K562 (cell line): Measurements from ENCODE around the gene ENDOV. TPM values are rescaled to one million over a fixed set of nuclear protein-coding genes. Genes with fewer than 3 reads are reported as not detected.

Experiments
- ATAC-seq: fragments of 200-7000 bp; cut with Tn5 transposase; 3 replicates; pipeline ENCODE4 v1.9.1; 2020; ENCODE audit warnings: moderate library complexity
- BruUV-seq: library from RNA; stranded (reverse); fragments of 400-500 nt; replicated peaks from 2 replicates; lab custom pipeline; 2021; lab: Mats Ljungman, UMichigan
- CTCF ChIA-PET: fragments of 300-600 bp; formaldehyde crosslinking; extraction: SDS; loops from one replicate; lab custom pipeline; 2021; ENCODE audit warnings: low intra/inter-chr PET ratio; lab: Yijun Ruan, JAX
- POLR2A ChIA-PET: fragments of 300-600, 350-650 bp; sonication (Branson Sonifier 250); formaldehyde crosslinking; extraction: SDS; loops from one replicate; lab custom pipeline; 2021; ENCODE audit warnings: antibody characterized with exemption, inconsistent platforms; lab: Yijun Ruan, JAX
- DNase-seq, 4 experiments: peaks; one replicate each; pipeline versions ENCODE4 v3.0.0 to v3.0.0-alpha.2; 2011 to 2018; ENCODE audit warnings: low spot score in 3 of 4, mixed read lengths in 3 of 4; ENCODE audit errors: extremely low read depth in 1 of 4
- FAIRE-seq: peaks from 2 replicates; lab custom pipeline; 2011; peaks lifted over from hg19 to GRCh38; lab: Jason Lieb, UNC
- H2AFZ ChIP-seq: 2 replicates; pipeline ENCODE4 v1.6.0; 2011; ENCODE audit warnings: low read depth, low read length, control low read depth, inconsistent platforms
- H3K27ac ChIP-seq: fragments of 200-600 bp; 3 replicates; pipeline ENCODE4 v1.8.0; 2011; ENCODE audit warnings: low read depth, mild to moderate bottlenecking, control low read depth, inconsistent platforms, low read length, moderate library complexity, mixed read lengths; ENCODE audit errors: extremely low read depth
- H3K27me3 ChIP-seq, 2 experiments: fragments of 300-600 bp in 1 of 2; 2 replicates in 1 of 2; 3 replicates in 1 of 2; pipeline versions ENCODE4 v1.6.0 to v1.8.0; 2011; ENCODE audit warnings: inconsistent platforms in 2 of 2, low read length in 2 of 2, mild to moderate bottlenecking in 1 of 2, mixed read lengths in 1 of 2, moderate library complexity in 1 of 2; ENCODE audit not compliant: control insufficient read depth in 2 of 2, insufficient read depth in 2 of 2
- H3K36me3 ChIP-seq: fragments of 300-600 bp; 3 replicates; pipeline ENCODE4 v1.8.0; 2011; ENCODE audit warnings: mild to moderate bottlenecking, low read length, inconsistent platforms; ENCODE audit not compliant: control insufficient read depth, insufficient read depth
- H3K4me1 ChIP-seq, 2 experiments: fragments of 200-600 bp in 1 of 2; replicated peaks in 1 of 2; 2 replicates in 1 of 2; 3 replicates in 1 of 2; pipeline versions ENCODE4 v1.5.1 to v1.8.0; 2011; ENCODE audit warnings: inconsistent platforms in 2 of 2, low read length in 2 of 2, mild to moderate bottlenecking in 1 of 2, mixed read lengths in 1 of 2, moderate library complexity in 1 of 2; ENCODE audit not compliant: control insufficient read depth in 2 of 2, insufficient read depth in 2 of 2
- H3K4me2 ChIP-seq: 2 replicates; pipeline ENCODE4 v1.6.1; 2011; ENCODE audit warnings: low read length, control low read depth, inconsistent platforms, mixed read lengths; ENCODE audit not compliant: insufficient read depth
- H3K4me3 ChIP-seq: fragments of 200-600 bp; sonication (generic), shearing (Covaris generic); 2 replicates; pipeline ENCODE4 v1.5.1; 2016; ENCODE audit warnings: control low read depth, inconsistent platforms
- H3K79me2 ChIP-seq: fragments of 200-600 bp; 3 replicates; pipeline ENCODE4 v1.8.0; 2011; ENCODE audit warnings: low read length, inconsistent platforms; ENCODE audit not compliant: control insufficient read depth, insufficient read depth
- H3K9ac ChIP-seq, 2 experiments: 2 replicates each; pipeline versions ENCODE4 v1.6.0 to v1.6.1; 2011; ENCODE audit warnings: low read depth in 2 of 2, low read length in 2 of 2, control low read depth in 1 of 2, inconsistent platforms in 1 of 2, mild to moderate bottlenecking in 1 of 2, mixed read lengths in 1 of 2; ENCODE audit not compliant: insufficient read depth in 1 of 2
- H3K9me1 ChIP-seq: one replicate; pipeline ENCODE4 v1.6.0; 2011; ENCODE audit warnings: inconsistent platforms, mild to moderate bottlenecking, low read length, moderate library complexity; ENCODE audit not compliant: control insufficient read depth, insufficient read depth
- H3K9me3 ChIP-seq: replicated peaks from 2 replicates; pipeline ENCODE4 v1.5.1; 2011; ENCODE audit warnings: low read depth, low read length, inconsistent platforms; ENCODE audit not compliant: control insufficient read depth, insufficient read depth
- H4K20me1 ChIP-seq: replicated peaks from 2 replicates; pipeline ENCODE4 v1.6.1; 2011; ENCODE audit warnings: low read length, inconsistent platforms, mixed read lengths; ENCODE audit not compliant: control insufficient read depth, insufficient read depth
- HMGN3 ChIP-seq: IDR thresholded peaks from 2 replicates; pipeline ENCODE4 v1.6.1; 2011; ENCODE audit warnings: borderline replicate concordance, low read depth, mild to moderate bottlenecking, mixed read lengths, low read length; ENCODE audit not compliant: insufficient read length; ENCODE audit errors: extremely low read depth
- NFIC ChIP-seq: fragments of 450-650 bp; IDR thresholded peaks from 2 replicates; pipeline ENCODE4 v1.6.1; 2017; ENCODE audit warnings: mild to moderate bottlenecking, inconsistent platforms
- WGBS: fragments of 100-300 bp; shearing (Covaris generic); methylation state at CpG from one replicate; pipeline ENCODE4 v1.1.6; 2016; ENCODE audit warnings: low coverage, mixed read lengths; ENCODE audit not compliant: insufficient coverage; ENCODE audit errors: missing lambda C conversion rate; 5-methylcytosine and 5-hydroxymethylcytosine counted together
- in situ Hi-C: fragments of 300-500 bp; cut with MboI; formaldehyde crosslinking; loops from 4 replicates; pipeline ENCODE4 v1.15.0; 2018; ENCODE audit warnings: inconsistent platforms, mixed read lengths
- intact Hi-C: fragments of 100-400 bp; cut with micrococcal nuclease; formaldehyde crosslinking; loops from 2 replicates; pipeline ENCODE4 v1.14.2; 2022
- polyA plus RNA-seq, 8 experiments: library from polyadenylated mRNA; depleted of rRNA in 4 of 8; stranded (reverse) in 5 of 8; unstranded in 3 of 8; fragments of >200 nt; fragmentation: Nextera tagmentation in 2 of 8; fragmentation: Illumina TruSeq in 1 of 8; extraction: Ambion mirVana in 2 of 8; extraction: Trizol in 1 of 8; gene quantifications; 2 replicates each; pipeline versions ENCODE4 v1.2.1 to v1.2.3, GENCODE V29; 2011 to 2014; ENCODE audit warnings: inconsistent platforms in 1 of 8, missing spikeins in 1 of 8
- total RNA-seq, 7 experiments: library from RNA; depleted of rRNA in 6 of 7; stranded (reverse); fragments of >200 nt in 6 of 7; fragmentation: Illumina TruSeq in 2 of 7; extraction: Trizol in 2 of 7; gene quantifications; 2 replicates each; pipeline versions ENCODE4 v1.2.1 to v1.2.3, GENCODE V29; 2011 to 2021; ENCODE audit warnings: low replicate concordance in 1 of 7

The ENDOV gene
- total and polyA plus RNA-seq, 9 of the 15 experiments (the other 6 are each of a cell fraction or from before 2014, with no cell fraction given) = 1.2 to 8.2 (median 3.7) TPM

- Histone ChIP-seq H4K20me1 (peaks cover 34% of the 10 kb centered on the region), H3K9me3 (no peaks in the 10 kb centered on the region), H3K79me2 (no peaks in the 10 kb centered on the region), H3K9ac (no peak overlapping the region), H2AFZ (no peak overlapping the region), H3K4me2 (no peak overlapping the region), H3K9me1 (no peaks in the 10 kb centered on the region), H3K27me3 (peaks cover 17 to 79% of the 10 kb centered on the region in 2 experiments; a peak in 3 of 5 replicates), H3K27ac (no peak overlapping the region), H3K4me3 (no peak overlapping the region), H3K4me1 (peaks cover 0 to 47% of the 10 kb centered on the region in 2 experiments; a peak in 2 of 5 replicates), H3K36me3 (no peaks in the 10 kb centered on the region)
- ATAC-seq (no peak), DNase-seq (no peak), FAIRE-seq (no peak)
- BruUV-seq = no TSS peak
- in situ Hi-C loops = no loop called here
- CTCF ChIA-PET = no interaction called here
- 1% methylated on average over 15 of the region's 15 CpGs for WGBS
- POLR2A ChIA-PET = interaction anchor here (0.6 to 1.1 kb wide), 3 partner anchors 9 to 686 kb away, joined by 3 to 4 read pairs (median 4); no protein-coding TSS in a partner anchor
- TF ChIP-seq HMGN3 (peak; percentile 14), NFIC (no peak)
- intact Hi-C loops = no loop called here
These were observed 15.7 kb downstream of the ENDOV start for GRCh38 chr17:80430446-80431245.
